B cell (primary cell): ENCODE measurements around the gene PRDM5. TPM values are rescaled to one million over a fixed set of nuclear protein-coding genes. Genes with fewer than 3 reads are reported as not detected.

Source experiments
- ATAC-seq: fragments of 200-7000 bp; cut with Tn5 transposase; one replicate; pipeline ENCODE4 v1.10.0; 2021; ENCODE audit warnings: low read depth, mild to moderate bottlenecking, moderate number of reproducible peaks, moderate library complexity
- CTCF ChIA-PET: fragments of 350-600 bp; sonication (Branson Sonifier 250); formaldehyde crosslinking; loops from one replicate; lab custom pipeline; 2021; ENCODE audit warnings: antibody characterized with exemption, inconsistent platforms; lab: Charles Lee
- POLR2A ChIA-PET: fragments of 350-600 bp; sonication (Branson Sonifier 250); formaldehyde crosslinking; loops from one replicate; lab custom pipeline; 2021; ENCODE audit warnings: antibody characterized with exemption; lab: Charles Lee
- DNase-seq: peaks from one replicate; pipeline ENCODE4 v3.0.0; 2013
- H2AFZ ChIP-seq: 2 replicates; pipeline ENCODE4 v1.6.1; 2012; ENCODE audit warnings: mild to moderate bottlenecking, low read depth, low read length; ENCODE audit not compliant: insufficient read depth, poor library complexity, severe bottlenecking
- H3K27ac ChIP-seq, 2 donors: 1 replicate in 1 of 2; 2 replicates in 1 of 2; pipeline ENCODE4 v1.5.1; 2012 to 2013; ENCODE audit warnings: low read length in 2 of 2, mild to moderate bottlenecking in 2 of 2, moderate library complexity in 1 of 2
- H3K27me3 ChIP-seq, 4 experiments: fragments of 200-600 bp in 1 of 4; sonication (generic) in 1 of 4; replicated peaks in 1 of 4; 1 replicate in 2 of 4; 2 replicates in 2 of 4; pipeline versions ENCODE4 v1.6.1 to v1.7.0; 2013 to 2016; ENCODE audit warnings: low read length in 3 of 4, mild to moderate bottlenecking in 2 of 4, mixed read lengths in 1 of 4, moderate library complexity in 1 of 4; ENCODE audit not compliant: insufficient read depth in 4 of 4, control insufficient read depth in 3 of 4; ENCODE audit errors: control extremely low read depth in 1 of 4
- H3K36me3 ChIP-seq, 2 experiments: replicated peaks in 1 of 2; 1 replicate in 1 of 2; 2 replicates in 1 of 2; pipeline versions ENCODE4 v1.6.1 to v1.7.1; 2013; ENCODE audit warnings: low read length in 1 of 2; ENCODE audit not compliant: insufficient read depth in 2 of 2, control insufficient read depth in 1 of 2; ENCODE audit errors: control extremely low read depth in 1 of 2, extremely low read depth in 1 of 2
- H3K4me1 ChIP-seq, 2 donors: fragments of 200-600 bp in 1 of 2; sonication (generic) in 1 of 2; 1 replicate in 1 of 2; 2 replicates in 1 of 2; pipeline versions ENCODE4 v1.5.1 to v1.6.1; 2013 to 2017; ENCODE audit warnings: low read length in 2 of 2; ENCODE audit not compliant: control insufficient read depth in 2 of 2, insufficient read depth in 2 of 2
- H3K4me2 ChIP-seq: replicated peaks from 2 replicates; pipeline ENCODE3; 2012; ENCODE audit warnings: mild to moderate bottlenecking, low read depth, low read length; ENCODE audit not compliant: poor library complexity, severe bottlenecking
- H3K4me3 ChIP-seq, 5 experiments: fragments of 200-600 bp in 1 of 5; sonication (generic) in 1 of 5; 1 replicate in 3 of 5; 2 replicates in 2 of 5; pipeline versions ENCODE4 v1.5.1 to v1.7.0; 2011 to 2016; ENCODE audit warnings: low read length in 4 of 5, mild to moderate bottlenecking in 4 of 5, low read depth in 2 of 5, control low read depth in 1 of 5, moderate library complexity in 1 of 5; ENCODE audit not compliant: insufficient read depth in 1 of 5; ENCODE audit errors: control extremely low read depth in 1 of 5, extremely low read depth in 1 of 5
- H3K79me2 ChIP-seq: fragments of 200-600 bp; sonication (generic); one replicate; pipeline ENCODE4 v1.6.0; 2016; ENCODE audit warnings: low read length; ENCODE audit not compliant: control insufficient read depth, insufficient read depth
- H3K9ac ChIP-seq: fragments of 200-600 bp; sonication (generic); 2 replicates; pipeline ENCODE4 v1.6.1; 2017; ENCODE audit warnings: mild to moderate bottlenecking, low read length, moderate library complexity
- H3K9me3 ChIP-seq, 3 donors: one replicate each; pipeline versions ENCODE4 v1.6.1 to v1.7.1; 2013; ENCODE audit warnings: low read length in 2 of 3; ENCODE audit not compliant: control insufficient read depth in 2 of 3, insufficient read depth in 1 of 3; ENCODE audit errors: control extremely low read depth in 1 of 3
- H4K20me1 ChIP-seq: 2 replicates; pipeline ENCODE4 v1.6.0; 2012; ENCODE audit warnings: mild to moderate bottlenecking, low read length; ENCODE audit not compliant: insufficient read depth, control insufficient read depth, poor library complexity, severe bottlenecking
- H3K27ac Mint-ChIP-seq: one replicate; pipeline ENCODE4 v1.8.0; 2021; ENCODE audit warnings: mixed read lengths
- H3K27me3 Mint-ChIP-seq: one replicate; pipeline ENCODE4 v1.8.0; 2021; ENCODE audit warnings: mixed read lengths
- H3K4me1 Mint-ChIP-seq: one replicate; pipeline ENCODE4 v1.8.0; 2021; ENCODE audit warnings: mixed read lengths
- H3K4me3 Mint-ChIP-seq: one replicate; pipeline ENCODE4 v1.8.0; 2021; ENCODE audit warnings: mixed read lengths
- H3K9me3 Mint-ChIP-seq: one replicate; pipeline ENCODE4 v1.8.0; 2022; ENCODE audit warnings: mixed read lengths; ENCODE audit not compliant: insufficient read depth
- EZH2 ChIP-seq: IDR thresholded peaks from 2 replicates; pipeline ENCODE4 v1.6.1; 2012; ENCODE audit warnings: borderline replicate concordance, low read depth, mild to moderate bottlenecking, moderate library complexity, low read length; ENCODE audit not compliant: insufficient read depth, poor library complexity, severe bottlenecking
- WGBS: methylation state at CpG from one replicate; pipeline ENCODE4 v1.1.5; 2013; ENCODE audit warnings: missing lambda C conversion rate; ENCODE audit not compliant: insufficient coverage; 5-methylcytosine and 5-hydroxymethylcytosine counted together
- intact Hi-C: fragments of 100-400 bp; cut with micrococcal nuclease; formaldehyde crosslinking; loops from one replicate; pipeline ENCODE4 v1.10.0; 2022
- polyA plus RNA-seq: library from polyadenylated mRNA; depleted of rRNA; stranded (reverse); fragments of >200 nt; gene quantifications from 2 replicates; pipeline ENCODE4 v1.2.3, GENCODE V29; 2012
- total RNA-seq, 2 donors: library from RNA; stranded (reverse); fragments of 120-200 nt in 1 of 2; gene quantifications; 1 replicate in 1 of 2; 2 replicates in 1 of 2; pipeline versions ENCODE4 v1.2.3 to v1.2.4, GENCODE V29; 2013 to 2022
- TF ChIP-seq, protein P1 (sequence below): fragments of 200-600 bp; IDR thresholded peaks from one replicate; pipeline ENCODE4 v1.8.0; 2022; ENCODE audit warnings: antibody characterized with exemption, mild to moderate bottlenecking

The PRDM5 gene
- total and polyA plus RNA-seq, 2 donors (not counting 1 experiment from before 2014, with no cell fraction given): not detected

DNA sequence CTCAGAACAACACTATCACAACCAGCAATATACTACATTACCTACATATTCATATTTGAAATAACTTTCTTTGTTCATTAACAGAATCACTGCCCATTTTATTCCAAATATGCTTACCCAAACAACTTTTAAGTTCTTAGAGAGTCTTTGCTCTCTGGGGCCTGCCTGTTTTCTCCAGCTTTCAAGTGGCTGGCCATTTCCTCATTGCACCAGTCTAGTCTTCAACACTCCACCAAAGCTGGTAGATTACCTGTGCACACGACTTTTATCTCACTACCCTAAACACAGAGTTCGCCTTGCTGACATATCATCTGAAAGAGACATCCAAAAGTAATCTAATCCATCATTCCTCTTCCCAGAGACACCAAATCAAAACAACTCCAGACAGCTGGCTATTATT, 66.2 kb downstream of the PRDM5 start:
- H3K4me3 Mint-ChIP-seq: no peak overlapping the region
- Histone ChIP-seq H3K4me3 (no peak overlapping the region), H3K27me3 (no peaks in the 10 kb centered on the region), H3K36me3 (no peaks in the 10 kb centered on the region), H3K27ac (no peak overlapping the region), H3K4me2 (no peak overlapping the region), H4K20me1 (no peaks in the 10 kb centered on the region), H3K4me1 (no peaks in the 10 kb centered on the region), H3K9ac (no peak overlapping the region), H3K9me3 (no peaks in the 10 kb centered on the region), H3K79me2 (no peaks in the 10 kb centered on the region), H2AFZ (no peak overlapping the region)
- peaks cover 4% of the 10 kb centered on the region for H3K27me3 Mint-ChIP-seq
- no peaks in the 10 kb centered on the region for H3K9me3 Mint-ChIP-seq
- H3K4me1 Mint-ChIP-seq: no peaks in the 10 kb centered on the region
- 100% methylated on average over 2 of the region's 2 CpGs for WGBS
- ATAC-seq: no peak
- DNase-seq: no peak
- ChIA-PET CTCF (no interaction called here), POLR2A (no interaction called here)
- TF ChIP-seq EZH2: no peak
- TF ChIP-seq, protein P1, sequence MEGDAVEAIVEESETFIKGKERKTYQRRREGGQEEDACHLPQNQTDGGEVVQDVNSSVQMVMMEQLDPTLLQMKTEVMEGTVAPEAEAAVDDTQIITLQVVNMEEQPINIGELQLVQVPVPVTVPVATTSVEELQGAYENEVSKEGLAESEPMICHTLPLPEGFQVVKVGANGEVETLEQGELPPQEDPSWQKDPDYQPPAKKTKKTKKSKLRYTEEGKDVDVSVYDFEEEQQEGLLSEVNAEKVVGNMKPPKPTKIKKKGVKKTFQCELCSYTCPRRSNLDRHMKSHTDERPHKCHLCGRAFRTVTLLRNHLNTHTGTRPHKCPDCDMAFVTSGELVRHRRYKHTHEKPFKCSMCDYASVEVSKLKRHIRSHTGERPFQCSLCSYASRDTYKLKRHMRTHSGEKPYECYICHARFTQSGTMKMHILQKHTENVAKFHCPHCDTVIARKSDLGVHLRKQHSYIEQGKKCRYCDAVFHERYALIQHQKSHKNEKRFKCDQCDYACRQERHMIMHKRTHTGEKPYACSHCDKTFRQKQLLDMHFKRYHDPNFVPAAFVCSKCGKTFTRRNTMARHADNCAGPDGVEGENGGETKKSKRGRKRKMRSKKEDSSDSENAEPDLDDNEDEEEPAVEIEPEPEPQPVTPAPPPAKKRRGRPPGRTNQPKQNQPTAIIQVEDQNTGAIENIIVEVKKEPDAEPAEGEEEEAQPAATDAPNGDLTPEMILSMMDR: no peak
- intact Hi-C loops: no loop called here
- H3K27ac Mint-ChIP-seq: no peak overlapping the region

DNA sequence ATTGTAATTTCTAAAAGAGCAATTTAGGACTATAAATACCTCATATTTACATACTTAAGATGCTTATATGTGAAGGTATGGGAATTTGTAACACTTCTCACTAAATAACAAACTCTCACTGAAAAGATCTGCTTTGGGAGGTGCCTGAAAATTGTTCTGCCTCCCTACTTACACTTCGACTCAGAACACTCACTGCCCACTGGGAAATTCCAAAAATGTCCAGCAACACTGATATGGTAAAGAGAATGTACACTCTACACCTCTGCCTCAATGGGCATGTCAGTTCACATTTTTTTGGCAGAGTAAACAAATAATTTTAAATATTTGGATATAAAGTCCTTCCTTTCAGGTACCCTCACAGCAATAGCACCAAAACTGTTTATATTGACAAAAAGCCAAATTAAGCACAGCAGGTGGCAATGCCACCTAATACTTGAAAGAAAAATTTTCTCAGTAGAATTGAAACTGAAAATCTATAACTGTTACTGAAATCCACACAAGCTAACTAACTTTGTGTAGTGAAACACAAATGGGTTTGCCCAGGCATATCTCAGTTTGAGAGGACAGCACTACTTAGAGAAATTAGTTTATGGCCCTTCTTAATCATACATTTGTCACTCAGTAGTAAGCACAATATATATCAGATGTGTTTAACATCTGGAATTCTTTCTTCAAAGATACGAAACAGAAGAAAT, 67.1 kb downstream of the PRDM5 start:
- ChIA-PET CTCF (no interaction called here), POLR2A (no interaction called here)
- no peaks in the 10 kb centered on the region for H3K79me2 ChIP-seq
- H3K27me3 ChIP-seq: no peaks in the 10 kb centered on the region
- no peak overlapping the region for H3K4me3 ChIP-seq
- no CpG with 5 or more reads among the region's 2 CpGs for WGBS
- ATAC-seq: no peak
- no peak overlapping the region for H3K27ac ChIP-seq
- no peaks in the 10 kb centered on the region for H4K20me1 ChIP-seq
- TF ChIP-seq, protein P1: no peak
- TF ChIP-seq EZH2: no peak
- no peaks in the 10 kb centered on the region for H3K4me1 Mint-ChIP-seq
- H3K9me3 ChIP-seq: no peaks in the 10 kb centered on the region
- intact Hi-C loops: no loop called here
- H3K4me2 ChIP-seq: no peak overlapping the region
- no peak overlapping the region for H3K4me3 Mint-ChIP-seq
- no peaks in the 10 kb centered on the region for H3K9me3 Mint-ChIP-seq
- no peak for DNase-seq
- no peak overlapping the region for H2AFZ ChIP-seq
- H3K27ac Mint-ChIP-seq: no peak overlapping the region
- H3K27me3 Mint-ChIP-seq: peaks cover 4% of the 10 kb centered on the region
- no peaks in the 10 kb centered on the region for H3K4me1 ChIP-seq
- no peaks in the 10 kb centered on the region for H3K36me3 ChIP-seq
- H3K9ac ChIP-seq: no peak overlapping the region
